H1 (cell line): ENCODE data around the gene ACSM2B. TPM values are rescaled to one million over a fixed set of nuclear protein-coding genes. Genes with fewer than 3 reads are reported as not detected.

Experiments
- SUZ12 ChIP-seq: fragments of 200-600 bp; sonication (generic); IDR thresholded peaks from 2 replicates; pipeline ENCODE4 v1.6.1; 2012; ENCODE audit warnings: mild to moderate bottlenecking, inconsistent platforms, low read length, moderate library complexity, mixed read lengths
- polyA plus RNA-seq, 7 experiments: library from polyadenylated mRNA; depleted of rRNA in 3 of 7; stranded (reverse) in 5 of 7; unstranded in 2 of 7; fragments of >200 nt in 5 of 7; fragments of 200-250 nt in 2 of 7; gene quantifications; 1 replicate in 5 of 7; 2 replicates in 1 of 7; 4 replicates in 1 of 7; pipeline versions ENCODE4 v1.2.1 to v1.2.3, GENCODE V29; 2011 to 2013; ENCODE audit warnings: missing spikeins in 2 of 7, mixed read lengths in 2 of 7
- total RNA-seq: library from RNA; stranded (reverse); fragmentation: NEBNext Ultra II Directional; extraction: Animal tissue kit (Norgen Biotek cat#: 25700); gene quantifications from 2 replicates; pipeline ENCODE4 v1.2.1, GENCODE V29; 2021

Gene ACSM2B
- total and polyA plus RNA-seq, 2 of the 8 experiments (the other 6 are each of a cell fraction or from before 2014, with no cell fraction given): not detected

DNA sequence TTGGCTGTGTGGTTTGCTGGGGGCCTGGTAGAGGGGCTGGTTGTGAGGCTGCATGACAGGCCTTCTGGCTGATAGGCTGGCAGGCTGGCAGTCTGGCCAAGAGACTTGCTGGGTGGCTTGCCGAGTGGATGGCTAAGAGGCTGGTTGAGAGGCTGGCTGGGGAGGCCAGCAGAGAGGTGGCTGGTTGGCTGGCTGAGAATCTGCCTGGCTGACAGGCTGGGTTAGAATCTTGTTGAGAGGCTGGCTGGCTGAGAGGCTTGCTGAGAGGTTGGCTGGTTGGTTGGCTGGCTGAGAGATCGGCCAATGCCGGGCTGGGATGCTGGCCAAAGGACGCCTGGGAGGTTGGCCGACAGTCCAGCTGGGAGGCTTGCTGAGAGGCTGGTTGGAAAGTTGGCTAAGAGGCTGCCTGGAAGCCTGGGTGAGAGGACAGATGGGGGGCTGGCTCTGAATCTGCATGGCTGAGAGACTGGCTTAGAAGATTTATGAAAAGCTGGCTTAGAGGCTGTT is 35.9 kb upstream of the ACSM2B start (continued):
- TF ChIP-seq SUZ12: no peak
